ENCODE measurements around the gene MORC1. TPM values are rescaled to one million over a fixed set of nuclear protein-coding genes. Genes with fewer than 3 reads are reported as not detected.

Gene MORC1
- total RNA-seq, 1 experiment from 2014 or later: not detected

DNA sequence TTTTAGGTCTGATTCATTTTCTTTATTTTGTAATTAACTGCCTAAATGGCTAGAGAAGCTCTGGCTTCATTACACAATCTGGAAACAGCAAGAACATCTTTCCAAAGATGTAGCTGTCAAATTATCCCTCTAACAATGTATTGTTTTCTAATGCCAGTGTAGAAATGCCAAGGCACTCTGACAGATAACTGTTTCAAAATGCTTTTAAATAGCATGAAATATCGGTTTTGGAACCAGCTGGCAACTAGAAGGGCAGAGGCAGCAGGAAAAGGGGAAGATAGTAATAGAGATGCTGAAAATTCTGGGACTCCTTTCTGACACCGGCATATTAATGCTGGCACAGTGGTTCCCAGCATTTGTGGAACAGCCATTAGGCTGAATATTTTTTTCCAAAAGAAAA lies 26.1 kb downstream of the MORC1 start:
- intact Hi-C loops (cut with micrococcal nuclease; ENCODE audit: unreplicated experiment) (no loop called here), in situ Hi-C loops (cut with HindIII; ENCODE audit: low pct_unique_long_range_greater_than_20kb, low sequenced_read_pairs) (no loop called here)
- CTCF ChIA-PET: no interaction called here
- BruUV-seq (replicated peaks): no TSS peak
- no peaks in the 10 kb centered on the region for H3K9me3 ChIP-seq (ENCODE audit: control insufficient read depth, insufficient read depth, low read depth, low read length)
- H3K36me3 ChIP-seq (ENCODE audit: control insufficient read depth, insufficient read depth, low read length): no peaks in the 10 kb centered on the region
- no peaks in the 10 kb centered on the region for H3K4me1 ChIP-seq (ENCODE audit: control insufficient read depth, insufficient read depth, low read length)
- H3K4me3 ChIP-seq (ENCODE audit: low read depth in 2 of 2, low read length in 2 of 2): no peak overlapping the region
- H3K27ac ChIP-seq (ENCODE audit: low read length): no peak overlapping the region
- no peak for TF ChIP-seq POLR2AphosphoS5 (IDR thresholded peaks at IDR 0.05; ENCODE audit: low read depth, low read length)
- TF ChIP-seq, protein P1, sequence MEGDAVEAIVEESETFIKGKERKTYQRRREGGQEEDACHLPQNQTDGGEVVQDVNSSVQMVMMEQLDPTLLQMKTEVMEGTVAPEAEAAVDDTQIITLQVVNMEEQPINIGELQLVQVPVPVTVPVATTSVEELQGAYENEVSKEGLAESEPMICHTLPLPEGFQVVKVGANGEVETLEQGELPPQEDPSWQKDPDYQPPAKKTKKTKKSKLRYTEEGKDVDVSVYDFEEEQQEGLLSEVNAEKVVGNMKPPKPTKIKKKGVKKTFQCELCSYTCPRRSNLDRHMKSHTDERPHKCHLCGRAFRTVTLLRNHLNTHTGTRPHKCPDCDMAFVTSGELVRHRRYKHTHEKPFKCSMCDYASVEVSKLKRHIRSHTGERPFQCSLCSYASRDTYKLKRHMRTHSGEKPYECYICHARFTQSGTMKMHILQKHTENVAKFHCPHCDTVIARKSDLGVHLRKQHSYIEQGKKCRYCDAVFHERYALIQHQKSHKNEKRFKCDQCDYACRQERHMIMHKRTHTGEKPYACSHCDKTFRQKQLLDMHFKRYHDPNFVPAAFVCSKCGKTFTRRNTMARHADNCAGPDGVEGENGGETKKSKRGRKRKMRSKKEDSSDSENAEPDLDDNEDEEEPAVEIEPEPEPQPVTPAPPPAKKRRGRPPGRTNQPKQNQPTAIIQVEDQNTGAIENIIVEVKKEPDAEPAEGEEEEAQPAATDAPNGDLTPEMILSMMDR (IDR thresholded peaks at IDR 0.05): no peak
- no peak for TF ChIP-seq SIN3A (IDR thresholded peaks at IDR 0.05; ENCODE audit: borderline replicate concordance, insufficient read depth, low read depth, low read length)
- no peak for TF ChIP-seq TCF7L2 (IDR thresholded peaks at IDR 0.05; ENCODE audit: low read depth, low read length)
- TF ChIP-seq, protein P2, sequence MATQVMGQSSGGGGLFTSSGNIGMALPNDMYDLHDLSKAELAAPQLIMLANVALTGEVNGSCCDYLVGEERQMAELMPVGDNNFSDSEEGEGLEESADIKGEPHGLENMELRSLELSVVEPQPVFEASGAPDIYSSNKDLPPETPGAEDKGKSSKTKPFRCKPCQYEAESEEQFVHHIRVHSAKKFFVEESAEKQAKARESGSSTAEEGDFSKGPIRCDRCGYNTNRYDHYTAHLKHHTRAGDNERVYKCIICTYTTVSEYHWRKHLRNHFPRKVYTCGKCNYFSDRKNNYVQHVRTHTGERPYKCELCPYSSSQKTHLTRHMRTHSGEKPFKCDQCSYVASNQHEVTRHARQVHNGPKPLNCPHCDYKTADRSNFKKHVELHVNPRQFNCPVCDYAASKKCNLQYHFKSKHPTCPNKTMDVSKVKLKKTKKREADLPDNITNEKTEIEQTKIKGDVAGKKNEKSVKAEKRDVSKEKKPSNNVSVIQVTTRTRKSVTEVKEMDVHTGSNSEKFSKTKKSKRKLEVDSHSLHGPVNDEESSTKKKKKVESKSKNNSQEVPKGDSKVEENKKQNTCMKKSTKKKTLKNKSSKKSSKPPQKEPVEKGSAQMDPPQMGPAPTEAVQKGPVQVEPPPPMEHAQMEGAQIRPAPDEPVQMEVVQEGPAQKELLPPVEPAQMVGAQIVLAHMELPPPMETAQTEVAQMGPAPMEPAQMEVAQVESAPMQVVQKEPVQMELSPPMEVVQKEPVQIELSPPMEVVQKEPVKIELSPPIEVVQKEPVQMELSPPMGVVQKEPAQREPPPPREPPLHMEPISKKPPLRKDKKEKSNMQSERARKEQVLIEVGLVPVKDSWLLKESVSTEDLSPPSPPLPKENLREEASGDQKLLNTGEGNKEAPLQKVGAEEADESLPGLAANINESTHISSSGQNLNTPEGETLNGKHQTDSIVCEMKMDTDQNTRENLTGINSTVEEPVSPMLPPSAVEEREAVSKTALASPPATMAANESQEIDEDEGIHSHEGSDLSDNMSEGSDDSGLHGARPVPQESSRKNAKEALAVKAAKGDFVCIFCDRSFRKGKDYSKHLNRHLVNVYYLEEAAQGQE (IDR thresholded peaks at IDR 0.05; ENCODE audit: insufficient read depth in 1 of 2, low read depth in 2 of 2, low read length in 1 of 2): no peak
- H3K27me3 ChIP-seq (ENCODE audit: control insufficient read depth, insufficient read depth, low read length): no peaks in the 10 kb centered on the region
- ATAC-seq (no peak), DNase-seq (ENCODE audit: low read depth, low spot score) (no peak)
- POLR2A ChIA-PET: no interaction called here

- DNase-seq (ENCODE audit: low read depth, low spot score) (no peak), ATAC-seq (no peak)
- intact Hi-C loops (cut with micrococcal nuclease; ENCODE audit: unreplicated experiment) (no loop called here), in situ Hi-C loops (cut with HindIII; ENCODE audit: low pct_unique_long_range_greater_than_20kb, low sequenced_read_pairs) (no loop called here)
- Histone ChIP-seq H3K27me3 (ENCODE audit: control insufficient read depth, insufficient read depth, low read length) (no peaks in the 10 kb centered on the region), H3K27ac (ENCODE audit: low read length) (no peak overlapping the region), H3K36me3 (ENCODE audit: control insufficient read depth, insufficient read depth, low read length) (no peaks in the 10 kb centered on the region), H3K4me3 (ENCODE audit: low read depth in 2 of 2, low read length in 2 of 2) (no peak overlapping the region), H3K9me3 (ENCODE audit: control insufficient read depth, insufficient read depth, low read depth, low read length) (no peaks in the 10 kb centered on the region), H3K4me1 (ENCODE audit: control insufficient read depth, insufficient read depth, low read length) (no peaks in the 10 kb centered on the region)
- ChIA-PET POLR2A (no interaction called here), CTCF (no interaction called here)
- no peak for TF ChIP-seq TCF7L2 (IDR thresholded peaks at IDR 0.05; ENCODE audit: low read depth, low read length)
- TF ChIP-seq POLR2AphosphoS5 (IDR thresholded peaks at IDR 0.05; ENCODE audit: low read depth, low read length): no peak
- TF ChIP-seq SIN3A (IDR thresholded peaks at IDR 0.05; ENCODE audit: borderline replicate concordance, insufficient read depth, low read depth, low read length): no peak
- TF ChIP-seq, protein P2 (IDR thresholded peaks at IDR 0.05; ENCODE audit: insufficient read depth in 1 of 2, low read depth in 2 of 2, low read length in 1 of 2): no peak
- TF ChIP-seq, protein P1 (IDR thresholded peaks at IDR 0.05): no peak
- BruUV-seq (replicated peaks): no TSS peak
These were observed 28.7 kb downstream of the MORC1 start for GRCh38 chr3:109089265-109089664.

Measured in Panc1 (cell line).